ENCODE data around the gene LY6G6F.

DNA sequence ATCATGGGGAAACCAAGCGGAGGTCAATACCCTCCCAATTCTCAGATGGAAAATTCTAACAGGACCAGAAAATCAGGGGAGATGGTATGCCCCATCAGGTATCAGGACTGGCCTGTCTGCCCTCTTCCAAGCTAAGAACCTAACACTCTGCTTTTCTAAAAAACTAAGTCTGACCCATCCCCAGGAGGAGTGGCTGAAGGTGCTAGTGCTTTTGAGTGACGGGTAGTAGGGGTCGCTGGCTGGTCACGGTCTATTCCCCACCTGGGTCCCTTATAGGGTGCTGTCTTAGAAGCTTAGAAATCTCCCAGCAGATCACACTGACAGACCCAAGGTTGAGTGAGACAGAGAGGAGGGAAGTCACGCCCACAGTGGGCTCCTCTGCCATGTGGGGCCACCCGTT, 13.1 kb upstream of the LY6G6F start:
- TF ChIP-seq, protein P1, sequence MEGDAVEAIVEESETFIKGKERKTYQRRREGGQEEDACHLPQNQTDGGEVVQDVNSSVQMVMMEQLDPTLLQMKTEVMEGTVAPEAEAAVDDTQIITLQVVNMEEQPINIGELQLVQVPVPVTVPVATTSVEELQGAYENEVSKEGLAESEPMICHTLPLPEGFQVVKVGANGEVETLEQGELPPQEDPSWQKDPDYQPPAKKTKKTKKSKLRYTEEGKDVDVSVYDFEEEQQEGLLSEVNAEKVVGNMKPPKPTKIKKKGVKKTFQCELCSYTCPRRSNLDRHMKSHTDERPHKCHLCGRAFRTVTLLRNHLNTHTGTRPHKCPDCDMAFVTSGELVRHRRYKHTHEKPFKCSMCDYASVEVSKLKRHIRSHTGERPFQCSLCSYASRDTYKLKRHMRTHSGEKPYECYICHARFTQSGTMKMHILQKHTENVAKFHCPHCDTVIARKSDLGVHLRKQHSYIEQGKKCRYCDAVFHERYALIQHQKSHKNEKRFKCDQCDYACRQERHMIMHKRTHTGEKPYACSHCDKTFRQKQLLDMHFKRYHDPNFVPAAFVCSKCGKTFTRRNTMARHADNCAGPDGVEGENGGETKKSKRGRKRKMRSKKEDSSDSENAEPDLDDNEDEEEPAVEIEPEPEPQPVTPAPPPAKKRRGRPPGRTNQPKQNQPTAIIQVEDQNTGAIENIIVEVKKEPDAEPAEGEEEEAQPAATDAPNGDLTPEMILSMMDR (IDR thresholded peaks at IDR 0.05): no peak
- TF ChIP-seq POLR2A (IDR thresholded peaks at IDR 0.05): no peak

Data from thyroid gland (tissue), 4 donors.